GM20000 (cell line): ENCODE measurements around the gene EDC4.

ENCODE experiments used
- DNase-seq: peaks from one replicate; pipeline ENCODE4 v3.0.0; 2012; ENCODE audit warnings: low spot score
- TF ChIP-seq, protein P1 (sequence below): IDR thresholded peaks from 2 replicates; pipeline ENCODE4 v1.5.1; 2012; ENCODE audit warnings: mild to moderate bottlenecking, control low read depth; ENCODE audit errors: extremely low read depth, missing control alignments

Gene EDC4

DNA sequence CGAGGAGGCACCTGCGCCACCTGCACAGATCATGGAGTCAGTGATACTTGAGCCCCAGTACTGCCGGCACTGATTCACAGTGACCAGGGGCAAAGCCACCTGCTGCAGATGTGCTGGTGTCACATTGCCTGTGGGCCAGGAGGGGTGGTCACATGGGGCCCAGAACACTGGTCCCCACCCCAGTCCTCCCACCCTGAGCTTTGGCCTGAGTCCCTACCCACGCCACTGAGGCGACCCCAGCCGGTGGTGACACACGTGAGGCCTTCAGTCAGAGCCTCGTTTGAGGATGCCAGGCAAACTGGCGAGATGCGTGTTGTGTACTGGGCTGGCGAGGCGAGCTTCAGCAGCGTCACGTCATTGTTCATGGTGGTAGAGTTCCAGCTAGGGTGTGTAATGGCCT is 57.3 kb downstream of the EDC4 start:
- no peak for DNase-seq
- TF ChIP-seq, protein P1, sequence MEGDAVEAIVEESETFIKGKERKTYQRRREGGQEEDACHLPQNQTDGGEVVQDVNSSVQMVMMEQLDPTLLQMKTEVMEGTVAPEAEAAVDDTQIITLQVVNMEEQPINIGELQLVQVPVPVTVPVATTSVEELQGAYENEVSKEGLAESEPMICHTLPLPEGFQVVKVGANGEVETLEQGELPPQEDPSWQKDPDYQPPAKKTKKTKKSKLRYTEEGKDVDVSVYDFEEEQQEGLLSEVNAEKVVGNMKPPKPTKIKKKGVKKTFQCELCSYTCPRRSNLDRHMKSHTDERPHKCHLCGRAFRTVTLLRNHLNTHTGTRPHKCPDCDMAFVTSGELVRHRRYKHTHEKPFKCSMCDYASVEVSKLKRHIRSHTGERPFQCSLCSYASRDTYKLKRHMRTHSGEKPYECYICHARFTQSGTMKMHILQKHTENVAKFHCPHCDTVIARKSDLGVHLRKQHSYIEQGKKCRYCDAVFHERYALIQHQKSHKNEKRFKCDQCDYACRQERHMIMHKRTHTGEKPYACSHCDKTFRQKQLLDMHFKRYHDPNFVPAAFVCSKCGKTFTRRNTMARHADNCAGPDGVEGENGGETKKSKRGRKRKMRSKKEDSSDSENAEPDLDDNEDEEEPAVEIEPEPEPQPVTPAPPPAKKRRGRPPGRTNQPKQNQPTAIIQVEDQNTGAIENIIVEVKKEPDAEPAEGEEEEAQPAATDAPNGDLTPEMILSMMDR = no peak

DNA sequence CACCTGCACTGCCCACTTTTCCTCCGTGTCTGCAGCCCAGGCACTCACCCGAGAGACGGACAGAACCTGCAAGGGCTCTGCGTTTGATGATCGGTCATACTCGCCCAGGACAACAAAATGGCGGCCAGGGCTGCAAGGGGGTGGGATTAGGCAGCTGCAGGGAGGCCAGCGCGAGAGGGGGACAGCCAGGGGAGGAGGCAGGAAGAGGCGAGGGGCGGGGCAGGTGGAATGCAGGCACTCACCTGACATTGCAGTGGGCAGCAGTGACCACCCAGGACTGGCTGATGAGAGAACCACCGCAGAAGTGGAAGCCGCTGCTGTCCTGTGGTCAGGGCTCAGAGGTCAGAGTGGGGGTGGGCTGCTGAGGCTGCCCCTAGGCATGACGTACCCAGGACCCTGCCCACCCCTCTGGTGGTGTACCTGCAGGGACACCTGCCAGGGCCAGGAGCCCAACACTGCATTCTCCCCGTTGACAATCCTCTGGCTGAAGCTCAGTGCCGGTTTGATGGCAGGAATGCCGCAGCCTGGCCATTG is 57.9 kb downstream of the EDC4 start:
- TF ChIP-seq, protein P1 = no peak
- DNase-seq = no peak
